Neural cell (in vitro differentiated cells): ENCODE measurements around the gene PRR5. TPM values are rescaled to one million over a fixed set of nuclear protein-coding genes. Genes with fewer than 3 reads are reported as not detected.
"Not testable (repeated sequence)": the region's sequence is repeated elsewhere in the genome, so short reads cannot be mapped to it uniquely, and the experiment has no call there.

Experiments used
- H2AFZ ChIP-seq: fragments of 200-600, 300-800 bp; sonication (generic), shearing (Covaris generic); 2 replicates; pipeline ENCODE4 v1.6.0; 2014; ENCODE audit warnings: low read depth, mild to moderate bottlenecking, antibody characterized with exemption, low read length, moderate library complexity
- H3F3A ChIP-seq: fragments of 200-600 bp; shearing (Covaris generic); 2 replicates; pipeline ENCODE4 v1.6.1; 2016; ENCODE audit warnings: mild to moderate bottlenecking, moderate library complexity, mixed read lengths, antibody characterized with exemption, low read length; ENCODE audit not compliant: insufficient read depth, poor library complexity, severe bottlenecking
- H3K27ac ChIP-seq: fragments of 200-600, 300-800 bp; sonication (generic), shearing (Covaris generic); 2 replicates; pipeline ENCODE4 v1.5.1; 2014; ENCODE audit warnings: mild to moderate bottlenecking, low read length, moderate library complexity
- H3K27me3 ChIP-seq: fragments of 300-800, 200-600 bp; sonication (generic), shearing (Covaris generic); 2 replicates; pipeline ENCODE4 v1.6.0; 2014; ENCODE audit warnings: mild to moderate bottlenecking, low read depth, low read length, moderate library complexity; ENCODE audit not compliant: insufficient read depth
- H3K36me3 ChIP-seq: fragments of 300-800, 200-600 bp; sonication (generic), shearing (Covaris generic); 2 replicates; pipeline ENCODE4 v1.5.1; 2014; ENCODE audit warnings: mild to moderate bottlenecking, antibody characterized with exemption, low read length, moderate library complexity; ENCODE audit not compliant: insufficient read depth
- H3K4me2 ChIP-seq: fragments of 300-800, 200-600 bp; sonication (generic), shearing (Covaris generic); 2 replicates; pipeline ENCODE4 v1.6.0; 2014; ENCODE audit warnings: mild to moderate bottlenecking, low read length
- H3K4me3 ChIP-seq: fragments of 300-800, 200-600 bp; sonication (generic), shearing (Covaris generic); 2 replicates; pipeline ENCODE4 v1.5.1; 2014; ENCODE audit warnings: mild to moderate bottlenecking, low read length, moderate library complexity
- H3K79me2 ChIP-seq: fragments of 200-600 bp; shearing (Covaris generic); replicated peaks from 2 replicates; pipeline ENCODE4 v1.6.0; 2014; ENCODE audit warnings: mild to moderate bottlenecking, low read length, moderate library complexity; ENCODE audit not compliant: insufficient read depth
- H3K9ac ChIP-seq: fragments of 300-800, 200-600 bp; sonication (generic), shearing (Covaris generic); 2 replicates; pipeline ENCODE4 v1.6.1; 2016; ENCODE audit warnings: mild to moderate bottlenecking, low read length, mixed read lengths
- H3K9me2 ChIP-seq: fragments of 200-600 bp; shearing (Covaris generic); 2 replicates; pipeline ENCODE4 v1.6.1; 2016; ENCODE audit warnings: mild to moderate bottlenecking, low read length, mixed read lengths; ENCODE audit not compliant: insufficient read depth
- H3K9me3 ChIP-seq: fragments of 200-600, 300-800 bp; sonication (generic), shearing (Covaris generic); 2 replicates; pipeline ENCODE4 v1.6.1; 2016; ENCODE audit warnings: mild to moderate bottlenecking, mixed run types, low read length, moderate library complexity, mixed read lengths
- H4K20me1 ChIP-seq: fragments of 200-600 bp; shearing (Covaris generic); 2 replicates; pipeline ENCODE4 v1.6.1; 2016; ENCODE audit warnings: mild to moderate bottlenecking, mixed run types; ENCODE audit not compliant: insufficient read depth
- CTCF ChIP-seq: fragments of 450-650 bp; IDR thresholded peaks from 2 replicates; pipeline ENCODE4 v1.5.1; 2014; ENCODE audit warnings: antibody characterized with exemption, mild to moderate bottlenecking, moderate library complexity; ENCODE audit not compliant: poor library complexity, severe bottlenecking
- EP300 ChIP-seq: fragments of 450-650 bp; conservative IDR thresholded peaks from 2 replicates; pipeline ENCODE4 v1.6.1; 2014; ENCODE audit warnings: antibody characterized with exemption, mild to moderate bottlenecking, moderate library complexity; ENCODE audit not compliant: poor library complexity, severe bottlenecking
- EZH2 ChIP-seq: fragments of 200-600, 300-800 bp; shearing (Covaris generic), sonication (generic); IDR thresholded peaks from 2 replicates; pipeline ENCODE4 v1.6.1; 2014; ENCODE audit warnings: antibody characterized with exemption, low read length, borderline replicate concordance, mild to moderate bottlenecking; ENCODE audit not compliant: insufficient read depth, poor library complexity, severe bottlenecking
- MXI1 ChIP-seq: fragments of 450-650 bp; conservative IDR thresholded peaks from 2 replicates; pipeline ENCODE4 v1.6.1; 2014; ENCODE audit warnings: antibody characterized with exemption, mild to moderate bottlenecking; ENCODE audit not compliant: poor library complexity, severe bottlenecking
- POLR2AphosphoS5 ChIP-seq: IDR thresholded peaks from 2 replicates; pipeline ENCODE4 v1.6.1; 2012
- RAD21 ChIP-seq: fragments of 450-650 bp; conservative IDR thresholded peaks from 2 replicates; pipeline ENCODE4 v1.6.1; 2014; ENCODE audit warnings: antibody characterized with exemption, mild to moderate bottlenecking, moderate library complexity
- REST ChIP-seq: IDR thresholded peaks from 2 replicates; pipeline ENCODE4 v1.6.1; 2012; ENCODE audit warnings: borderline replicate concordance
- SMC3 ChIP-seq: fragments of 450-650 bp; conservative IDR thresholded peaks from 2 replicates; pipeline ENCODE4 v1.6.1; 2014; ENCODE audit warnings: antibody characterized with exemption, mild to moderate bottlenecking, moderate library complexity; ENCODE audit not compliant: poor library complexity
- polyA minus RNA-seq: library from RNA; depleted of rRNA, polyadenylated mRNA; stranded (reverse); fragments of >200 nt; gene quantifications from 2 replicates; pipeline ENCODE4 v1.2.3, GENCODE V29; 2014
- polyA plus RNA-seq: library from polyadenylated mRNA; depleted of rRNA; stranded (reverse); fragments of >200 nt; gene quantifications from 2 replicates; pipeline ENCODE4 v1.2.3, GENCODE V29; 2014

The PRR5 gene
- polyA plus RNA-seq = 16.2 and 21.0 TPM in 2 replicates
- 25.6 and 27.0 TPM in 2 replicates for polyA minus RNA-seq

- H3K27ac ChIP-seq = no peak within 1 kb of the TSS
- no peaks in the 10 kb centered on the region for H3K79me2 ChIP-seq
- H3K27me3 ChIP-seq = peaks cover 19% of the 10 kb centered on the region
- peak within 1 kb of the TSS; percentile 64 for H3K4me3 ChIP-seq
- H3F3A ChIP-seq = no peaks in the 10 kb centered on the region
- H3K4me2 ChIP-seq = peak within 1 kb of the TSS; percentile 62
- TF ChIP-seq REST = no peak
- TF ChIP-seq RAD21 = no peak
- no peak for TF ChIP-seq SMC3
- TF ChIP-seq MXI1 = peak; percentile 65
- no peak for TF ChIP-seq POLR2AphosphoS5
- H3K36me3 ChIP-seq = no peaks in the 10 kb centered on the region
- H4K20me1 ChIP-seq = no peaks in the 10 kb centered on the region
- H2AFZ ChIP-seq = no peak within 1 kb of the TSS
- peak within 1 kb of the TSS; percentile 31 for H3K9ac ChIP-seq
- H3K9me3 ChIP-seq = no peaks in the 10 kb centered on the region
- H3K9me2 ChIP-seq = no peaks in the 10 kb centered on the region
These were observed at the start of gene PRR5 for GRCh38 chr22:44701824-44702478. TSS of gene PRR5 (plus strand) at chr22:44702204. CDS start at chr22:44702475, 271 bp downstream.

- H3F3A ChIP-seq, H4K20me1 ChIP-seq, H2AFZ ChIP-seq, H3K4me2 ChIP-seq, H3K79me2 ChIP-seq, H3K9ac ChIP-seq, H3K27ac ChIP-seq, H3K4me3 ChIP-seq, H3K27me3 ChIP-seq, H3K9me2 ChIP-seq, H3K9me3 ChIP-seq, H3K36me3 ChIP-seq: not testable (repeated sequence)
These were observed 49.1 kb upstream of the PRR5 start for GRCh38 chr22:44652866-44653265.

- H3K9me3 ChIP-seq = no peaks in the 10 kb centered on the region
- no peak overlapping the region for H3K27ac ChIP-seq
- no peaks in the 10 kb centered on the region for H3K9me2 ChIP-seq
- H3F3A ChIP-seq = no peaks in the 10 kb centered on the region
- no peak overlapping the region for H2AFZ ChIP-seq
- H4K20me1 ChIP-seq = no peaks in the 10 kb centered on the region
- no peaks in the 10 kb centered on the region for H3K36me3 ChIP-seq
- no peak overlapping the region for H3K4me3 ChIP-seq
- no peak for TF ChIP-seq CTCF
- no peak for TF ChIP-seq EP300
- TF ChIP-seq POLR2AphosphoS5 = no peak
- no peak for TF ChIP-seq EZH2
- no peak for TF ChIP-seq REST
- TF ChIP-seq MXI1 = no peak
- H3K79me2 ChIP-seq = no peaks in the 10 kb centered on the region
- no peak overlapping the region for H3K4me2 ChIP-seq
- H3K9ac ChIP-seq = no peak overlapping the region
- H3K27me3 ChIP-seq = no peaks in the 10 kb centered on the region
These were observed 43.6 kb upstream of the PRR5 start for GRCh38 chr22:44658311-44658953.
